GM21360 (cell line): Measurements from ENCODE around the gene TBL1XR1.
"Not testable (repeated sequence)": the region's sequence is repeated elsewhere in the genome, so short reads cannot be mapped to it uniquely, and the experiment has no call there.

Experiments used
- ATAC-seq: cut with Tn5 transposase; IDR thresholded peaks from one replicate; pipeline ENCODE4 v1.9.1; 2021; ENCODE audit warnings: mild to moderate bottlenecking, moderate library complexity; ENCODE audit not compliant: unreplicated experiment

Gene TBL1XR1

GRCh38 chr3:177184602-177185001 is 12.7 kb downstream of the TBL1XR1 start:
- peak; percentile 82 for ATAC-seq

GRCh38 chr3:177182352-177182751 is 14.9 kb downstream of the TBL1XR1 start:
- ATAC-seq: no peak

GRCh38 chr3:177181418-177181817 is 15.9 kb downstream of the TBL1XR1 start:
- no peak for ATAC-seq

- ATAC-seq: no peak
Observed at GRCh38 chr3:177180506-177180905, 16.8 kb downstream of the TBL1XR1 start.

GRCh38 chr3:177179281-177180067 is 17.8 kb downstream of the TBL1XR1 start:
- no peak for ATAC-seq

DNA sequence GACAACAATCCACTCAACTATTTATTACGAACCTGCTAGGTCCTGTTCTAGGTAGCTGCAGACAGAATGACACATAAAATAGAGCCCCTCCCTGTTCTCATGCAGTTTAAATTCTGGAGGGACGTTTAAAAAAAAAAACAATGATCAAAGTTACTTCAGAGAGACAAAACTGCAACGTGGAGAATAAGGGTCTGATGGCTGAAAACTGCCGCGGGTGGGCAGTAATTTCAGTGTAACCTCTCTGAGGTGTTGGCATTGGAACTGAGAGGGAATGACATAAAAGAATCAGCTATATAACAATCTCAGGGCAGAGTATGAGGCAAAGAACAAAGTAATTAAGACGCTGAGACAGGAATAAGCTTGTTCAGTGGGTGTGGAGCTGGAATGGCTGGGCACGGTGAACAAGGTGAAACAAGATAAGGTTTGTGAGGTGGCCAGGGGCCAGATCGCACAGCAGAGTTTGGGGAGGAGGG is 19.5 kb downstream of the TBL1XR1 start:
- ATAC-seq: no peak

DNA sequence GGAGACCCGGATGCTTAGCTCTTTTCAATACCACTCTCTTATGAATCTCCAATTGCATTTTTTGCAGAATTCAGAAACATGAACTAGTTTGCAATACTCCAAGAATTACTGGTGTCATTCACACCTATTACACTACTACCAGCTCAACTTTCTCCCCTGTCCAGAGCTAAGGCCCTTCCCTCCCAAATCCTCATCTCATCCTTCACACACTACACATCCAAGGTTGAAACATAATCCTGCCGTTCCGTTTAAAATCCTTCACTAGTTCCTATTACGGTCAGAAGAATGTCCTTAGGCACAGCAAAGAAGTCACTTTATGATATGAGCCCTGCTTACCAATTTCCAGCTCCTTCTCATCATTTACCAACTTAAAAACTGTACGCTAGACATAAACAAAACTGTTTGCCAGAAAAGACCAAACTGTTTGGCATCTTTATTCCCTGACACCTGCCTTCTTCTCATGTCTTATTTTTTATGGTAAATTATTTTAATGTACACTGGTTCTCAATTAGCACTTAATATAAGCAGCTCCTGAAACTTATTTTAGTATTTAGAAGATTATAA is 22.6 kb downstream of the TBL1XR1 start:
- no peak for ATAC-seq

- no peak for ATAC-seq
Observed at GRCh38 chr3:177169936-177170722, 27.2 kb downstream of the TBL1XR1 start.

DNA sequence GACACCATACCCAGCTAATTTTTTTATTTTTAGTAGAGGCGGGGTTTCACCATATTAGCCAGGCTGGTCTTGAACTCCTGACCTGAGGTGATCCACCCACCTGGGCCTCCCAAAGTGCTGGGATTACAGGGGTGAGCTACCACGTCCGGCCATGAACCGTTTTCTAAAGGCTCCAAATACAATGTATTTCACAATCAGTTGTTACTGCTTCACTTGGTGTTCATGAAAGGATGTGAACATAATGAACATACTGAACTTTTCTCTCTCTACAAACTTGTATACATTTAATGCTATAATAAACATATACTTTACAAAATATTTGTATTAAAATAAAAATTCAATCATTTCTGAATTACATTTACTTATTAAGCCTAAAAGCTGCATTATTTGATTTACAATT is 28.9 kb downstream of the TBL1XR1 start:
- ATAC-seq: no peak

- no peak for ATAC-seq
Observed at GRCh38 chr3:177162742-177163141, 34.5 kb downstream of the TBL1XR1 start.

DNA sequence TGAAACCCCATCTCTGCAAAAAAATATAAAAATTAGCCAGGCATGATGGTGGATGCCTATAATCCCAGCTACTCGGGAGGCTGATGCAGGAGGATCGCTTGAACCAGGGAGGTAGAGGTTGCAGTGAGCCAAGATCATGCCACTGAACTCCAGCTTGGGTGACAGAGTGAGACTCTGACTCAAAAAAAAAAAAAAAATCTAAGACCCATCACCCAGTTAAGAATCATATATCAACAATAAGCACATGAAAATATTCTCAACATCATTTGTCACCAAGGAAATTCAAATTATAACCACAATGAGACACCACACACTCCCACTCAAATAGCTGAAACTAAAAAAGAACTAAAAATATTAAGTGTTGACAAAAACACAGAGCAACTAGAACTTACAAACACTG is 35.7 kb downstream of the TBL1XR1 start:
- ATAC-seq: not testable (repeated sequence)

DNA sequence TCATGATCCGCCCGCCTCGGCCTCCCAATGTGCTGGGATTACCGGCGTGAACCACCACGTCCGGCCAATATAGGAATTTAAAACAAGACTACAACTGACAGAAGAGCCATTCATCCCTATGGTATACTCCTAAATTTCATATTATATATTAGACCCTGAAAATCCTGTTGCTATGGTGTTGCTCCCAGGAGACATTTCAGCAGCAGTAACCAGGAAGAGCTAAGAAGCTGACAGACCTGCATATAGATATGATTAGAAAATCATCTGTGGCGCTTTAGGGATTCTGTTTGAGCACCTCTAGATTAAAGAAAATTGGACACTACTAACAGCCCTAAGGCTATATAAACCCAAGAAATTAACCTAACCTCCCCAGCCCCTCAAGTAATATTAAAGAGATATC is 38.8 kb downstream of the TBL1XR1 start:
- no peak for ATAC-seq

- no peak for ATAC-seq
Observed at GRCh38 chr3:177157492-177157891, 39.8 kb downstream of the TBL1XR1 start.

- ATAC-seq: no peak
Observed at GRCh38 chr3:177154733-177155132, 42.5 kb downstream of the TBL1XR1 start.

DNA sequence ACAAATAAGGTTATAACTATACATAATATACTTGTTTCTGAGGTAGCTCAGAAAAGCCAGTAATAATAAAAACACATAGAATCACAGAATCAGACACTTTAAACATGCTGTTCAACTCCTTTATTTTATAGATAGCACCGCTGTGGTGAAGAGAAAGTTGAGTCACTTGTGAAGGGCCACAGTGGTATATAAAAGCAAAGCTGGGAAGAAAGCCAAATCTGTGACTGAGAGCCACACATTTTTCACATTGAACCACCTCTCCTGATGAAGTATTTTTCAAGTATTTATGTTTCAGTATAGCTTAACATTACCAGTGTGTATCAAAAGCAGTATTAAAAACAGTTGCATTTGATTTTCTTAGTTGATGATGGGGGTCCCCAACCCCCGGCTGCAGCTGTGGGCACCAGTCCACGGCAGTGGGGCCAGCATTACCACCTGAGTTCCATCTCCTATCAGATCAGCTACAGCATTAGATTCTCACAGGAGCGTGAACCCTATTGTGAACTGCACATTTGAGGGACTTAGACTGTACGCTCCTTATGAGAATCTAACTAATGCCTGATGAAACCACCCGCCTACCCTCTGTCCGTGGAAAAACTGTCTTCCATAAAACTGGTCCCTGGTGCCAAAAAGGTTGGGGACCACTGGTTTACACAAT is 46.2 kb downstream of the TBL1XR1 start:
- peak; percentile 69 for ATAC-seq

GRCh38 chr3:177150218-177150916 is 46.9 kb downstream of the TBL1XR1 start:
- no peak for ATAC-seq

GRCh38 chr3:177149106-177149505 is 48.2 kb downstream of the TBL1XR1 start:
- ATAC-seq: no peak

- ATAC-seq: no peak
Observed at GRCh38 chr3:177147790-177148189, 49.5 kb downstream of the TBL1XR1 start.

DNA sequence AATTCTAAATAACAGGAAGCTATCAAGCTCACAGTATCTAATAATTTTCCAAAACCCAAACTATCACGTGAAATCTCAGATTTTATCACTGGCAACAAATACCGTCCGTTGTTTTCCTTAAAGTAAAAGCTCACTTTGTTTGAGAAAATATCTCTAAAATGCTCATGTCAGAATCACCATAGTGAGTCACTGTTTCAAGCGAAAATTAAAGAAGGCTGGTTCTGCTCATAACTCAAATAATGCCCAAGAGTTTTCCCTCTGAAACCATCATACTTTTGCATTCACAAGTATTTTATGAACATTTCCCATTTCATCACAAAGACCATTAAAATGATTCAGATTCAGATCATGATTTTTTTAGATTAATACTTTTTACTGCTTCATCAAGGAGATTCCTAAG is 50.6 kb downstream of the TBL1XR1 start:
- no peak for ATAC-seq

GRCh38 chr3:177145954-177146353 is 51.3 kb downstream of the TBL1XR1 start:
- ATAC-seq: no peak

DNA sequence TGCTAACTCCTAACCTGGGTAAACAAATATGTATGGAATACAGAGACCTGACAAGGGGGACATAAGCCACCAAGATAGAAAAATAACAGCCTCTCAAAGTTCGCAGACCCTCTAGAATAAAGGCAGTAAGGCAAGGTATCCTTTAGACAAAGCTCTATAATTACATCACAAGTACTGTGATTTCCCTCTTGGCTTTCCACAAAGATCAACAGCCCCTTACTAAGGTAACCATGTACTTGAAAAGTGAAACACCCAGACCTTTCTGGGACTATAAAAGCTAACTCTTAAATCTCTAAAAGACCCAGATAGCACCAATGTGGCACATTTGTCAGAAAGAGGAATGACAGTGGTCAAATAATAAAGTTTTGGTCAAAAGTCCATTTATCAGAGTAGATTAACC is 51.9 kb downstream of the TBL1XR1 start:
- ATAC-seq: peak; percentile 22
